Keratinocyte (primary cell): Measurements from ENCODE around the gene DCUN1D2. TPM values are rescaled to one million over a fixed set of nuclear protein-coding genes. Genes with fewer than 3 reads are reported as not detected.
"Not testable (repeated sequence)": the region's sequence is repeated elsewhere in the genome, so short reads cannot be mapped to it uniquely, and the experiment has no call there.

ENCODE experiments used
- DNase-seq: peaks from one replicate; pipeline ENCODE4 v3.0.0-alpha.2; 2011; ENCODE audit warnings: low read depth, missing footprints, low spot score
- FAIRE-seq: peaks from 2 replicates; lab custom pipeline; 2011; peaks lifted over from hg19 to GRCh38; lab: Jason Lieb, UNC
- H2AFZ ChIP-seq: 2 replicates; pipeline ENCODE4 v1.6.0; 2012; ENCODE audit warnings: low read length, control low read depth, inconsistent platforms; ENCODE audit not compliant: control insufficient read depth
- H3K27ac ChIP-seq: 2 replicates; pipeline ENCODE4 v1.5.1; 2011; ENCODE audit warnings: low read length; ENCODE audit not compliant: control insufficient read depth, insufficient read depth
- H3K27me3 ChIP-seq: 3 replicates; pipeline ENCODE4 v1.6.0; 2011; ENCODE audit warnings: low read length; ENCODE audit not compliant: control insufficient read depth, insufficient read depth; ENCODE audit errors: extremely low read depth
- H3K36me3 ChIP-seq, 2 experiments: 2 replicates in 1 of 2; 3 replicates in 1 of 2; pipeline ENCODE4 v1.5.1; 2011; ENCODE audit warnings: low read length in 2 of 2, mild to moderate bottlenecking in 1 of 2; ENCODE audit not compliant: control insufficient read depth in 2 of 2, insufficient read depth in 2 of 2; ENCODE audit errors: extremely low read depth in 1 of 2
- H3K4me1 ChIP-seq: 3 replicates; pipeline ENCODE4 v1.5.1; 2011; ENCODE audit warnings: low read length; ENCODE audit not compliant: control insufficient read depth, insufficient read depth; ENCODE audit errors: extremely low read depth
- H3K4me2 ChIP-seq: 3 replicates; pipeline ENCODE4 v1.6.0; 2011; ENCODE audit warnings: low read depth, low read length; ENCODE audit not compliant: control insufficient read depth, insufficient read depth; ENCODE audit errors: extremely low read depth
- H3K4me3 ChIP-seq, 3 experiments: fragments of 200-600 bp in 1 of 3; sonication (generic) in 1 of 3; 2 replicates in 2 of 3; 3 replicates in 1 of 3; pipeline ENCODE4 v1.5.1; 2011 to 2016; ENCODE audit warnings: low read length in 3 of 3, mild to moderate bottlenecking in 3 of 3, control low read depth in 2 of 3, inconsistent platforms in 1 of 3, low read depth in 1 of 3, mixed read lengths in 1 of 3, mixed run types in 1 of 3, moderate library complexity in 1 of 3; ENCODE audit not compliant: control insufficient read depth in 2 of 3, insufficient read depth in 2 of 3; ENCODE audit errors: extremely low read depth in 1 of 3
- H3K79me2 ChIP-seq: 2 replicates; pipeline ENCODE4 v1.6.0; 2012; ENCODE audit warnings: low read length; ENCODE audit not compliant: control insufficient read depth, insufficient read depth
- H3K9ac ChIP-seq: 3 replicates; pipeline ENCODE4 v1.6.0; 2011; ENCODE audit warnings: low read length; ENCODE audit not compliant: control insufficient read depth, insufficient read depth; ENCODE audit errors: extremely low read depth
- H3K9me1 ChIP-seq: 3 replicates; pipeline ENCODE4 v1.6.0; 2011; ENCODE audit warnings: low read length; ENCODE audit not compliant: control insufficient read depth, insufficient read depth; ENCODE audit errors: extremely low read depth
- H3K9me3 ChIP-seq: 2 replicates; pipeline ENCODE4 v1.5.1; 2012; ENCODE audit warnings: low read depth, low read length; ENCODE audit not compliant: control insufficient read depth
- H4K20me1 ChIP-seq: 3 replicates; pipeline ENCODE4 v1.6.0; 2011; ENCODE audit warnings: low read length; ENCODE audit not compliant: control insufficient read depth, insufficient read depth; ENCODE audit errors: extremely low read depth
- CTCF ChIP-seq, 3 experiments: IDR thresholded peaks in 1 of 3; conservative IDR thresholded peaks in 1 of 3; optimal IDR thresholded peaks in 1 of 3; 2 replicates in 2 of 3; 3 replicates in 1 of 3; pipeline versions ENCODE3 to v1.5.1; 2011; ENCODE audit warnings: low read length in 3 of 3, mild to moderate bottlenecking in 3 of 3, moderate library complexity in 2 of 3, control low read depth in 1 of 3, inconsistent platforms in 1 of 3; ENCODE audit not compliant: insufficient read depth in 2 of 3; ENCODE audit errors: extremely low read depth in 1 of 3
- EZH2 ChIP-seq: IDR thresholded peaks from one replicate; pipeline ENCODE4 v1.6.1; 2012; ENCODE audit warnings: inconsistent platforms, mild to moderate bottlenecking, low read length, moderate library complexity
- dilution Hi-C: fragments of 300-500 bp; cut with MboI; formaldehyde crosslinking; loops from one replicate; pipeline ENCODE4 v1.7.0; 2020; ENCODE audit warnings: low sequenced_read_pairs; ENCODE audit not compliant: extremely low pct_ligation_motif_present
- polyA plus RNA-seq, 5 experiments: library from polyadenylated mRNA; depleted of rRNA in 3 of 5; stranded (reverse) in 3 of 5; stranded (forward) in 1 of 5; unstranded in 1 of 5; fragments of >200 nt; gene quantifications; 1 replicate in 1 of 5; 2 replicates in 3 of 5; 3 replicates in 1 of 5; pipeline versions ENCODE4 v1.2.1 to v1.2.3, GENCODE V29; 2011 to 2012; ENCODE audit warnings: missing spikeins in 2 of 5, low read depth in 1 of 5, low replicate concordance in 1 of 5

Gene DCUN1D2
- polyA plus RNA-seq, 1 donor (not counting 4 experiments of a cell fraction or from before 2014, with no cell fraction given): 9.1 TPM

DNA sequence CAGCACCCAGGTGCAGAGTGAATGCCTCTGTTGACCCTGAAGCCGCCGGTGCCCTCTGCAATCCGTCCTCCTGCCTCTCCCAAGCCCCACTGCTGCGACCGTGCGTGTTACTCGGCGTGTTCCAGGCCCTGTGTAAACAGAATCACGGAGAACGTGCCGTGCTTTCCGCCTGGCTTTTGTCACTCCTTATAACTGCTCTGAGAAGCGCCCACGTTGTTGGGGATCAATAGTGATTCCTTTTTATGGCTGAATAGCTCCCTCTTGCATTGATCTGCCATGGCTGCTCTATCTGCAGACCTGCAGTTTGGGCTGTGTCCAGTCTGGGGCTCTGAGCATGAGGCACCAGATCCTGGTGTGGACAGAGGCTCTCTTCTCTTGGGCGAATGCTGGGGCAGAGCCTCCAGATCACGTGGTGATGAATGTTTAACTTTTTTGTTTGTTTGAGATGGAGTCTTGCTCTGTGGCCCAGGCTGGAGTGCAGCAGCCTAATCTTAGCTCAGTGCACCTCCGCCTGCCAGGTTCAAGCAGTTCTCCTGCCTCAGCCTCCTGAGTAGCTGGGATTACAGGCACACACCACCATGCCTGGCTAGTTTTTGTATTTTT lies 53.0 kb downstream of the DCUN1D2 start:
- Histone ChIP-seq H3K4me1 (no peaks in the 10 kb centered on the region), H3K9ac (no peak overlapping the region), H3K4me2 (no peak overlapping the region), H3K9me1 (no peaks in the 10 kb centered on the region), H4K20me1 (no peaks in the 10 kb centered on the region), H3K9me3 (no peaks in the 10 kb centered on the region), H3K27ac (no peak overlapping the region), H3K79me2 (no peaks in the 10 kb centered on the region), H3K27me3 (no peaks in the 10 kb centered on the region), H3K36me3 (no peaks in the 10 kb centered on the region), H3K4me3 (no peak overlapping the region), H2AFZ (no peak overlapping the region)
- FAIRE-seq (no peak), DNase-seq (no peak)
- dilution Hi-C loops: no loop called here
- no peak for TF ChIP-seq EZH2
- TF ChIP-seq CTCF (optimal IDR thresholded peaks at IDR 0.05 in 1 of 3, IDR thresholded peaks at IDR 0.05 in 1 of 3, conservative IDR thresholded peaks at IDR 0.05 in 1 of 3; ENCODE audit: extremely low read depth in 1 of 3, insufficient read depth in 2 of 3, low read length in 3 of 3): no peak

DNA sequence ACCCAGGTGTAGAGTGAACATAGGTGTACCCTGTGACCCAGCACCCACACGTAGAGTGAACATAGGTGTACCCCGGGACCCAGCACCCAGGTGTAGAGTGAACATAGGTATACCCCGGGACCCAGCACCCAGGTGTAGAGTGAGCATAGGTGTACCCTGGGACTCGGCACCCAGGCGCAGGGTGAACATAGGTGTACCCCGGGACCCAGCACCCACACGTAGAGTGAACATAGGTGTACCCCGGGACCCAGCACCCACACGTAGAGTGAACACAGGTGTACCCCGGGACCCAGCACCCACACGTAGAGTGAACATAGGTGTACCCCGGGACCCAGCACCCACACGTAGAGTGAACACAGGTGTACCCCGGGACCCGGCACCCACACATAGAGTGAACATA lies 53.6 kb downstream of the DCUN1D2 start:
- H3K79me2 ChIP-seq, H2AFZ ChIP-seq, H3K9ac ChIP-seq, H3K9me1 ChIP-seq, DNase-seq, dilution Hi-C loops, H4K20me1 ChIP-seq, H3K9me3 ChIP-seq, H3K4me2 ChIP-seq, H3K4me3 ChIP-seq, H3K27me3 ChIP-seq, H3K27ac ChIP-seq, H3K4me1 ChIP-seq, FAIRE-seq, H3K36me3 ChIP-seq: not testable (repeated sequence)

DNA sequence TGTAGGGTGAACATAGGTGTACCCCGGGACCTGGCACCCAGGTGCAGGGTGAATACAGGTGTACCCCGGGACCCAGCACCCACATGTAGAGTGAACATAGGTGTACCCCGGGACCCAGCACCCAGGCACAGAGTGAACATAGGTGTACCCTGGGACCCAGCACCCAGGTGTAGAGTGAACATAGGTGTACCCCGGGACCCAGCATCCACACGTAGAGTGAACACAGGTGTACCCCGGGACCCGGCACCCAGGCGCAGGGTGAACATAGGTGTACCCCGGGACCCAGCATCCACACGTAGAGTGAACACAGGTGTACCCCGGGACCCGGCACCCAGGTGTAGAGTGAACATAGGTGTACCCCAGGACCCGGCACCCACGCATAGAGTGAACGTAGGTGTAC lies 54.6 kb downstream of the DCUN1D2 start:
- H2AFZ ChIP-seq, H3K79me2 ChIP-seq, H3K4me1 ChIP-seq, H3K9ac ChIP-seq, H3K36me3 ChIP-seq, H3K9me1 ChIP-seq, H3K27ac ChIP-seq, dilution Hi-C loops, H3K9me3 ChIP-seq, DNase-seq, H3K4me2 ChIP-seq, FAIRE-seq, H4K20me1 ChIP-seq, H3K27me3 ChIP-seq, H3K4me3 ChIP-seq: not testable (repeated sequence)
